GM12878 (cell line): ENCODE results near the gene ZNF283. TPM values are rescaled to one million over a fixed set of nuclear protein-coding genes. Genes with fewer than 3 reads are reported as not detected.
"Not testable (repeated sequence)": the region's sequence is repeated elsewhere in the genome, so short reads cannot be mapped to it uniquely, and the experiment has no call there.

Experiments used
- ATAC-seq: fragments of 200-7000 bp; cut with Tn5 transposase; 3 replicates; pipeline ENCODE4 v1.9.1; 2020; ENCODE audit warnings: mild to moderate bottlenecking, moderate library complexity
- BruUV-seq: library from RNA; stranded (reverse); fragments of 400-500 nt; replicated peaks from 2 replicates; lab custom pipeline; 2021; lab: Mats Ljungman, UMichigan
- CTCF ChIA-PET: fragments of 300-600 bp; sonication (Branson Sonifier 250); formaldehyde crosslinking; extraction: SDS; loops from one replicate; lab custom pipeline; 2021; ENCODE audit warnings: inconsistent platforms; lab: Yijun Ruan, JAX
- POLR2A ChIA-PET: fragments of 350-600 bp; formaldehyde crosslinking; extraction: SDS; loops from one replicate; lab custom pipeline; 2021; ENCODE audit warnings: inconsistent platforms; lab: Charles Lee
- RAD21 ChIA-PET: fragments of 300-600 bp; sonication (Branson Sonifier 250); formaldehyde crosslinking; loops from one replicate; lab custom pipeline; 2023; ENCODE audit warnings: antibody characterized with exemption; ENCODE audit not compliant: unreplicated experiment; lab: Charles Lee
- SMC1A ChIA-PET: fragments of 300-600 bp; sonication (Branson Sonifier 250); formaldehyde crosslinking; loops from one replicate; lab custom pipeline; 2023; ENCODE audit not compliant: unreplicated experiment, uncharacterized antibody; lab: Charles Lee
- DNase-seq: peaks from one replicate; pipeline ENCODE4 v3.0.0-alpha.2; 2011; ENCODE audit warnings: low read depth, low spot score
- FAIRE-seq: peaks from 3 replicates; lab custom pipeline; 2011; peaks lifted over from hg19 to GRCh38; lab: Jason Lieb, UNC
- H2AFZ ChIP-seq: 2 replicates; pipeline ENCODE4 v1.6.0; 2011; ENCODE audit warnings: low read depth, low read length, control low read depth; ENCODE audit not compliant: control insufficient read depth
- H3K27ac ChIP-seq: 2 replicates; pipeline ENCODE4 v1.5.1; 2011; ENCODE audit warnings: control low read depth; ENCODE audit not compliant: control insufficient read depth, insufficient read depth
- H3K27me3 ChIP-seq, 2 experiments: replicated peaks in 1 of 2; 2 replicates each; pipeline versions ENCODE4 v1.6.0 to v1.6.1; 2011; ENCODE audit warnings: low read length in 1 of 2; ENCODE audit not compliant: control insufficient read depth in 2 of 2, insufficient read depth in 2 of 2
- H3K36me3 ChIP-seq, 2 experiments: 2 replicates each; pipeline ENCODE4 v1.5.1; 2011; ENCODE audit warnings: low read length in 1 of 2; ENCODE audit not compliant: control insufficient read depth in 2 of 2, insufficient read depth in 2 of 2
- H3K4me1 ChIP-seq: 2 replicates; pipeline ENCODE4 v1.6.1; 2011; ENCODE audit warnings: mild to moderate bottlenecking, low read length, moderate library complexity, mixed read lengths; ENCODE audit not compliant: control insufficient read depth, insufficient read depth
- H3K4me2 ChIP-seq: 2 replicates; pipeline ENCODE4 v1.6.0; 2011; ENCODE audit warnings: control low read depth; ENCODE audit not compliant: control insufficient read depth, insufficient read depth
- H3K4me3 ChIP-seq: fragments of 200-600 bp; sonication (generic); 2 replicates; pipeline ENCODE4 v1.5.1; 2016
- H3K79me2 ChIP-seq: 2 replicates; pipeline ENCODE4 v1.6.0; 2011; ENCODE audit warnings: low read length; ENCODE audit not compliant: control insufficient read depth, insufficient read depth
- H3K9ac ChIP-seq: 2 replicates; pipeline ENCODE4 v1.8.0; 2011; ENCODE audit warnings: low read length, control low read depth, mixed read lengths; ENCODE audit not compliant: control insufficient read depth, insufficient read depth
- H3K9me3 ChIP-seq: replicated peaks from 3 replicates; pipeline ENCODE4 v1.5.1; 2011; ENCODE audit warnings: mild to moderate bottlenecking, low read length; ENCODE audit not compliant: control insufficient read depth, insufficient read depth
- H4K20me1 ChIP-seq: 2 replicates; pipeline ENCODE4 v1.6.0; 2011; ENCODE audit not compliant: control insufficient read depth, insufficient read depth
- NRF1 ChIP-seq: conservative IDR thresholded peaks from 2 replicates; pipeline ENCODE4 v1.6.1; 2011; ENCODE audit warnings: mild to moderate bottlenecking, low read depth, low read length, improper control_type of control experiment
- ZNF274 ChIP-seq: IDR thresholded peaks from one replicate; pipeline ENCODE4 v1.8.0; 2011; ENCODE audit not compliant: insufficient read length, insufficient read depth
- WGBS: methylation state at CpG from one replicate; pipeline ENCODE4 v1.1.6; 2016; ENCODE audit warnings: low lambda C conversion rate; ENCODE audit not compliant: insufficient replicate concordance, insufficient coverage; ENCODE audit errors: missing lambda C conversion rate; 5-methylcytosine and 5-hydroxymethylcytosine counted together
- in situ Hi-C: fragments of 300-500 bp; cut with MboI; formaldehyde crosslinking; loops from 9 replicates; pipeline ENCODE4 v1.14.3; 2018; ENCODE audit warnings: mixed read lengths
- intact Hi-C: fragments of 100-400 bp; cut with micrococcal nuclease; formaldehyde crosslinking; loops from one replicate; pipeline ENCODE4 v1.14.2; 2022; ENCODE audit not compliant: unreplicated experiment
- polyA plus RNA-seq, 11 experiments: library from polyadenylated mRNA; depleted of rRNA in 4 of 11; unstranded in 6 of 11; stranded (reverse) in 5 of 11; fragments of >200 nt; fragmentation: Nextera tagmentation in 4 of 11; fragmentation: Illumina TruSeq in 1 of 11; extraction: Ambion mirVana in 4 of 11; extraction: Trizol in 1 of 11; gene quantifications; 1 replicate in 1 of 11; 2 replicates in 10 of 11; pipeline versions ENCODE4 v1.2.1 to v1.2.3, GENCODE V29; 2011 to 2016; ENCODE audit warnings: inconsistent platforms in 2 of 11, missing spikeins in 2 of 11, low read depth in 1 of 11
- total RNA-seq, 4 experiments: library from RNA; depleted of rRNA in 3 of 4; stranded (reverse); fragments of >200 nt in 3 of 4; fragmentation: Illumina TruSeq in 1 of 4; extraction: Trizol in 1 of 4; gene quantifications; 2 replicates each; pipeline versions ENCODE4 v1.2.1 to v1.2.3, GENCODE V29; 2013 to 2021

ZNF283 gene
- total and polyA plus RNA-seq, 10 of the 15 experiments (the other 5 are each of a cell fraction or from before 2014, with no cell fraction given), result 2.2 to 7.8 (median 3.7) TPM

GRCh38 chr19:43866923-43867322, 39.8 kb downstream of the ZNF283 start:
- BruUV-seq, H3K4me1 ChIP-seq, CTCF ChIA-PET, SMC1A ChIA-PET, H3K36me3 ChIP-seq, H3K79me2 ChIP-seq, POLR2A ChIA-PET, DNase-seq, H3K27me3 ChIP-seq, H3K9ac ChIP-seq, H3K4me3 ChIP-seq, RAD21 ChIA-PET, FAIRE-seq, H3K27ac ChIP-seq, H3K4me2 ChIP-seq, ATAC-seq, intact Hi-C loops, H4K20me1 ChIP-seq, H2AFZ ChIP-seq, in situ Hi-C loops, H3K9me3 ChIP-seq: not testable (repeated sequence)
- WGBS, result 79% methylated on average over 26 of the region's 28 CpGs

- TF ChIP-seq NRF1, result no peak
- TF ChIP-seq ZNF274, result peak; percentile 82
- BruUV-seq, result no TSS peak
- FAIRE-seq (no peak), ATAC-seq (no peak), DNase-seq (no peak)
- Histone ChIP-seq H4K20me1 (no peaks in the 10 kb centered on the region), H3K9me3 (peaks cover 9% of the 10 kb centered on the region), H3K4me2 (no peak overlapping the region), H3K36me3 (no peaks in the 10 kb centered on the region), H3K9ac (no peak overlapping the region), H3K79me2 (no peaks in the 10 kb centered on the region), H3K27me3 (no peaks in the 10 kb centered on the region), H3K4me1 (no peaks in the 10 kb centered on the region), H3K27ac (no peak overlapping the region), H3K4me3 (no peak overlapping the region), H2AFZ (no peak overlapping the region)
- POLR2A ChIA-PET, result no interaction called here
- SMC1A ChIA-PET, result no interaction called here
- intact Hi-C loops, result no loop called here
- CTCF ChIA-PET, result no interaction called here
- WGBS, result 17% methylated on average over 5 of the region's 5 CpGs
- RAD21 ChIA-PET, result no interaction called here
- in situ Hi-C loops, result no loop called here
Measured at GRCh38 chr19:43872547-43873336, 45.6 kb downstream of the ZNF283 start.
